ENCODE results near the gene TUBB4B. TPM values are rescaled to one million over a fixed set of nuclear protein-coding genes. Genes with fewer than 3 reads are reported as not detected.

The TUBB4B gene
- total RNA-seq, 4 donors from 2014 or later: 181 to 757 (median 487) TPM

GRCh38 chr9:137232101-137232500 is 9.0 kb upstream of the TUBB4B start:
- intact Hi-C loops (cut with DNase I): loop anchor here (5.0 kb wide), 1 partner anchor 115 kb away; no protein-coding TSS in a partner anchor
- Histone ChIP-seq H3K4me3 (replicated peaks in 1 of 3) (no peak overlapping the region), H3K4me1 (peaks cover 21 to 26% of the 10 kb centered on the region in 2 donors), H3K27ac (no peak overlapping the region), H3K9me3 (no peaks in the 10 kb centered on the region), H3K36me3 (no peaks in the 10 kb centered on the region), H3K27me3 (no peaks in the 10 kb centered on the region)
- 64 to 81% methylated on average over 4 to 9 of the region's 10 CpGs for WGBS, 2 donors
- no peak for DNase-seq
- TF ChIP-seq POLR2A (IDR thresholded peaks at IDR 0.05): no peak
- TF ChIP-seq, protein P1, sequence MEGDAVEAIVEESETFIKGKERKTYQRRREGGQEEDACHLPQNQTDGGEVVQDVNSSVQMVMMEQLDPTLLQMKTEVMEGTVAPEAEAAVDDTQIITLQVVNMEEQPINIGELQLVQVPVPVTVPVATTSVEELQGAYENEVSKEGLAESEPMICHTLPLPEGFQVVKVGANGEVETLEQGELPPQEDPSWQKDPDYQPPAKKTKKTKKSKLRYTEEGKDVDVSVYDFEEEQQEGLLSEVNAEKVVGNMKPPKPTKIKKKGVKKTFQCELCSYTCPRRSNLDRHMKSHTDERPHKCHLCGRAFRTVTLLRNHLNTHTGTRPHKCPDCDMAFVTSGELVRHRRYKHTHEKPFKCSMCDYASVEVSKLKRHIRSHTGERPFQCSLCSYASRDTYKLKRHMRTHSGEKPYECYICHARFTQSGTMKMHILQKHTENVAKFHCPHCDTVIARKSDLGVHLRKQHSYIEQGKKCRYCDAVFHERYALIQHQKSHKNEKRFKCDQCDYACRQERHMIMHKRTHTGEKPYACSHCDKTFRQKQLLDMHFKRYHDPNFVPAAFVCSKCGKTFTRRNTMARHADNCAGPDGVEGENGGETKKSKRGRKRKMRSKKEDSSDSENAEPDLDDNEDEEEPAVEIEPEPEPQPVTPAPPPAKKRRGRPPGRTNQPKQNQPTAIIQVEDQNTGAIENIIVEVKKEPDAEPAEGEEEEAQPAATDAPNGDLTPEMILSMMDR (IDR thresholded peaks at IDR 0.05): no peak

DNA sequence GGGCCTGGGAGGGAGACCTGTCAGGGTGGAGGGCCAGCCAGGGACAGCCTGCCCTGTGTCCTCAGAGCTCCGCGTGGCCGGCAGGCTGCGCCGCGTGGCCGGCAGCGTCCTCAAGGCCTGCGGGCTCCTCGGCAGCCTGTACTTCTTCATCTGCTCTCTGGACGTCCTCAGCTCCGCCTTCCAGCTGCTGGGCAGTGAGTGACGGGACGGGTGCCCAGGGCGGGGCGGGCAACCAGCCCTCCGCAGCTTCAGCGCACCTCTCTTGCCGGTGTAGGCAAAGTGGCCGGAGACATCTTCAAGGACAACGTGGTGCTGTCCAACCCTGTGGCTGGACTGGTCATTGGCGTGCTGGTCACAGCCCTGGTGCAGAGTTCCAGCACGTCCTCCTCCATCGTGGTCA is 8.6 kb upstream of the TUBB4B start:
- WGBS, 2 donors: 70 to 76% methylated on average over 9 to 24 of the region's 24 CpGs
- no peaks in the 10 kb centered on the region for H3K9me3 ChIP-seq
- TF ChIP-seq POLR2A (IDR thresholded peaks at IDR 0.05): no peak
- TF ChIP-seq, protein P1 (IDR thresholded peaks at IDR 0.05): no peak
- H3K4me1 ChIP-seq: peaks cover 20 to 26% of the 10 kb centered on the region in 2 donors
- intact Hi-C loops (cut with DNase I): loop anchor here (5.0 kb wide), 1 partner anchor 115 kb away; no protein-coding TSS in a partner anchor
- no peak for DNase-seq
- no peaks in the 10 kb centered on the region for H3K27me3 ChIP-seq
- no peak overlapping the region for H3K4me3 ChIP-seq (replicated peaks in 1 of 3)
- no peak overlapping the region for H3K27ac ChIP-seq
- H3K36me3 ChIP-seq: no peaks in the 10 kb centered on the region

DNA sequence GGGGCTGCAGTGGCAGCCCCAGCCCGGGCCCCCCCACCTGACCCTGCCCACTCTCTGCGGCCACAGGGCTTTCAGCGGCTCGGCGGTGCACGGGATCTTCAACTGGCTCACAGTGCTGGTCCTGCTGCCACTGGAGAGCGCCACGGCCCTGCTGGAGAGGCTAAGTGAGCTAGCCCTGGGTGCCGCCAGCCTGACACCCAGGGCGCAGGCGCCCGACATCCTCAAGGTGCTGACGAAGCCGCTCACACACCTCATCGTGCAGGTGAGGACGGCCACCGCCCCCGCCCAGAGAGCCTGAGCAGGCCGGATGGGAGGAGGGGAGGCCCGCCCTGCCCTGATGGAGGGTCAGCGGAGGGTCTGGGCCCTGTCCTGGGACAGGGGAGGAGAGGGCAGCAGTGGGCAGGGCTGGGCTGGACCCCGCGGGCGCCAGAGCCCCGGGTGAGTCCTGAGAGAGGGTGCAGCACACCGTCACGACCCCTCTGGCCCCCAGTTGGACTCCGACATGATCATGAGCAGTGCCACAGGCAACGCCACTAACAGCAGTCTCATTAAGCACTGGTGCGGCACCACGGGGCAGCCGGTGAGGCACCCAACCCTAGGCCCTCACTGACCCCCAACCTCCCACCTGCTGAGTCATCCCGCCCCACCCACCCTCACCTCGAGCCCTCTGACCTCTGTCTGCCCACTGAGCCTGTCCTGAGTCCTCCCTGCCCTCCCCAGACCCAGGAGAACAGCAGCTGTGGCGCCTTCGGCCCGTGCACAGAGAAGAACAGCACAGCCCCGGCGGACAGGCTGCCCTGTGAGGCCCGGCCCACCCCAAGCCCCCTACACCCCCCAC is 7.7 kb upstream of the TUBB4B start:
- Histone ChIP-seq H3K4me3 (replicated peaks in 1 of 3) (no peak overlapping the region), H3K27me3 (no peaks in the 10 kb centered on the region), H3K9me3 (no peaks in the 10 kb centered on the region), H3K4me1 (peaks cover 14 to 27% of the 10 kb centered on the region in 2 donors), H3K27ac (no peak overlapping the region), H3K36me3 (no peaks in the 10 kb centered on the region)
- WGBS, 2 donors: 66 to 77% methylated on average over 12 to 25 of the region's 40 CpGs
- intact Hi-C loops (cut with DNase I): loop anchor here (5.0 kb wide), 1 partner anchor 116 kb away; no protein-coding TSS in a partner anchor
- DNase-seq: no peak
- no peak for TF ChIP-seq POLR2A (IDR thresholded peaks at IDR 0.05)
- TF ChIP-seq, protein P1 (IDR thresholded peaks at IDR 0.05): no peak

- intact Hi-C loops (cut with DNase I): loop anchor here (5.0 kb wide), 1 partner anchor 117 kb away; no protein-coding TSS in a partner anchor
- H3K27me3 ChIP-seq: no peaks in the 10 kb centered on the region
Measured at GRCh38 chr9:137234055-137234697, 6.9 kb upstream of the TUBB4B start.

More at GRCh38 chr9:137234055-137234697, 6.9 kb upstream of the TUBB4B start:
- DNase-seq: no peak
- WGBS, 2 donors: 50 to 76% methylated on average over 2 of the region's 40 CpGs
- TF ChIP-seq POLR2A (IDR thresholded peaks at IDR 0.05): no peak
- TF ChIP-seq, protein P1 (IDR thresholded peaks at IDR 0.05): no peak
- H3K27ac ChIP-seq: no peak overlapping the region
- H3K4me3 ChIP-seq (replicated peaks in 1 of 3): no peak overlapping the region
- H3K4me1 ChIP-seq: peaks cover 14 to 35% of the 10 kb centered on the region in 2 donors
- H3K36me3 ChIP-seq: no peaks in the 10 kb centered on the region
- no peaks in the 10 kb centered on the region for H3K9me3 ChIP-seq

Measured in thyroid gland (tissue), 4 donors.